ENCODE data around the gene TYSND1.
"Not testable (repeated sequence)": the region's sequence is repeated elsewhere in the genome, so short reads cannot be mapped to it uniquely, and the experiment has no call there.

Gene TYSND1

DNA sequence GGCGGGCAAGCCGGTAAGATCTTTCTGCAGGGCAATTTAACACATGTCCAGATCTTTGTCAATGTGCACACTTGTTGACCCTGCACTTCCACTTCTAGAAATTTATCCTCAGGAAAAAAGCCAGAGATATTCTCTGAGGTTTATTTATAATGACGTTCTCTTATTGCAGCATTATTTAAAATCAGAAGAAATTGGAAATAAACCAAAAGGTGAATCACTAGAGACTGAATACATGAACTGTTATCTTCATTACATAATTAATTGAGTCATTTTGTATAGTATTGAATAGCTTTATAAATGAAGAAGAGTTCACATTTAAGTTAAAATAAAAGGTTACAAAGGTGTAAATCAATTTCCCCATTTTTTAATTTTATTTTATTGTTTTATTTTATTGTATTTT is 40.1 kb upstream of the TYSND1 start:
- no peak for DNase-seq
- no peak overlapping the region for H4K8ac ChIP-seq (ENCODE audit: low read depth, low read length)
- no peak overlapping the region for H3K4me3 ChIP-seq (ENCODE audit: low read depth, low read length)
- no peaks in the 10 kb centered on the region for H3K4me1 ChIP-seq (ENCODE audit: control insufficient read depth in 1 of 2, insufficient read depth in 2 of 2, low read length in 2 of 2)
- H3K36me3 ChIP-seq (ENCODE audit: control insufficient read depth in 1 of 2, insufficient read depth in 2 of 2, low read length in 2 of 2), result no peaks in the 10 kb centered on the region
- H2BK12ac ChIP-seq (ENCODE audit: low read length), result no peak overlapping the region
- no peak overlapping the region for H3K4me2 ChIP-seq (ENCODE audit: low read length)
- H4K91ac ChIP-seq (ENCODE audit: low read depth, low read length), result no peak overlapping the region
- H3K23ac ChIP-seq (ENCODE audit: low read length), result no peak overlapping the region
- H3K14ac ChIP-seq (ENCODE audit: low read length), result no peak overlapping the region
- no peak overlapping the region for H2BK5ac ChIP-seq (ENCODE audit: low read depth, low read length, poor library complexity)
- H3K27ac ChIP-seq (ENCODE audit: low read depth, low read length), result no peak overlapping the region
- WGBS (ENCODE audit: extremely low coverage, insufficient coverage, insufficient read length), result no CpG with 5 or more reads among the region's 3 CpGs
- H3K4ac ChIP-seq (ENCODE audit: low read depth, low read length), result no peak overlapping the region
- no peak overlapping the region for H3K9ac ChIP-seq (ENCODE audit: low read length)
- H2BK120ac ChIP-seq (ENCODE audit: insufficient read depth, low read length, poor library complexity), result no peak overlapping the region
- no peaks in the 10 kb centered on the region for H3K27me3 ChIP-seq (ENCODE audit: insufficient read depth, low read length)
- H3K9me3 ChIP-seq (ENCODE audit: insufficient read depth, low read depth, low read length), result no peaks in the 10 kb centered on the region
- no peaks in the 10 kb centered on the region for H3K79me1 ChIP-seq (ENCODE audit: low read length)
- H3K18ac ChIP-seq (ENCODE audit: low read length), result no peak overlapping the region
- H2AFZ ChIP-seq (ENCODE audit: insufficient read depth, low read length, poor library complexity), result no peak overlapping the region
- no peak overlapping the region for H2AK5ac ChIP-seq (ENCODE audit: low read length)
- no peaks in the 10 kb centered on the region for H3K79me2 ChIP-seq (ENCODE audit: control insufficient read depth, insufficient read depth, low read length, poor library complexity)
- no peak overlapping the region for H4K12ac ChIP-seq (ENCODE audit: low read depth, low read length)

DNA sequence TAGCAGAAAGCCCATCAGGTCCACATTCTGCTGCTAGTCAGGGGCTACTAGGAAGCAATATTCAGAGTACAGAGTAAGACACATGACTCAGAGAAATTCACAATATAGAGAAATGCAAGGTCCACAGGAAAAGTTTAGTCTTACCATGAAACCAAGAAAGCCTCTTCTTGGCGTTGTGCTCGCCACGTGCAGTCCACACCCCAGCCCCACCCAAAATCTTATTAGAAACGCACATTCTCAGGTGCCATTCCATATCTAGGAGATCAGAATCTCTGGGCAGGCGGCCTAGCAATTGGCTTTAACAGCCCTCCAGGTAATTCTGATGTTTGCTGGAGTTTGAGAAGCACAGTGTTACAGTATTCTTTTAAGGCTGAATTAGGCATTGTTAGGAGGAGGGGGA is 39.6 kb upstream of the TYSND1 start:
- Histone ChIP-seq H2BK120ac (ENCODE audit: insufficient read depth, low read length, poor library complexity) (no peak overlapping the region), H2BK5ac (ENCODE audit: low read depth, low read length, poor library complexity) (no peak overlapping the region), H4K91ac (ENCODE audit: low read depth, low read length) (no peak overlapping the region), H3K27ac (ENCODE audit: low read depth, low read length) (no peak overlapping the region), H4K8ac (ENCODE audit: low read depth, low read length) (no peak overlapping the region), H3K18ac (ENCODE audit: low read length) (no peak overlapping the region), H3K4me1 (ENCODE audit: control insufficient read depth in 1 of 2, insufficient read depth in 2 of 2, low read length in 2 of 2) (no peaks in the 10 kb centered on the region), H3K79me2 (ENCODE audit: control insufficient read depth, insufficient read depth, low read length, poor library complexity) (no peaks in the 10 kb centered on the region), H3K79me1 (ENCODE audit: low read length) (no peaks in the 10 kb centered on the region), H2BK12ac (ENCODE audit: low read length) (no peak overlapping the region), H3K4ac (ENCODE audit: low read depth, low read length) (no peak overlapping the region), H3K4me2 (ENCODE audit: low read length) (no peak overlapping the region), H3K4me3 (ENCODE audit: low read depth, low read length) (no peak overlapping the region), H4K12ac (ENCODE audit: low read depth, low read length) (no peak overlapping the region), H3K23ac (ENCODE audit: low read length) (no peak overlapping the region), H3K14ac (ENCODE audit: low read length) (no peak overlapping the region), H3K36me3 (ENCODE audit: control insufficient read depth in 1 of 2, insufficient read depth in 2 of 2, low read length in 2 of 2) (no peaks in the 10 kb centered on the region), H2AFZ (ENCODE audit: insufficient read depth, low read length, poor library complexity) (no peak overlapping the region), H2AK5ac (ENCODE audit: low read length) (no peak overlapping the region), H3K27me3 (ENCODE audit: insufficient read depth, low read length) (no peaks in the 10 kb centered on the region), H3K9ac (ENCODE audit: low read length) (no peak overlapping the region), H3K9me3 (ENCODE audit: insufficient read depth, low read depth, low read length) (no peaks in the 10 kb centered on the region)
- no CpG with 5 or more reads among the region's 5 CpGs for WGBS (ENCODE audit: extremely low coverage, insufficient coverage, insufficient read length)
- DNase-seq, result no peak

DNA sequence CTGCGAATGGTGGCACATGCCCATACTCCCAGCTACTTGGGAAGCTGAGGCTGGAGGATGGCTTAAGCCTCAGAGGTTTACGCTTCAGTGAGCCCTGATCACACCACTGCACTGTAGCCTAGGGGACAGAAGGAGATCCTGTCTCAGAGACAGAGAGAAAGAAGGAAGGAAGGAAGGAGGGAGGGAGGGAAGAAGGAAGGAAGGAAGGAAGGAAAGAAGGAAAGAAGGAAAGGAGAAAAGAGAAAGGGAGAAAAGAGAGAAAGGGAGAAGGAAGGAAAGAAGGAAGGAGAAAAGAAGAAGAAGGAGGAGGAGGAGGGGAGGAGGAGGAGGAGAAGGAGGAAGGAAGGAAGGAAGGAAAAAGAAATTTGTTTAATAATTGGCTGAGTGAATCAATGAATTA is 36.8 kb upstream of the TYSND1 start:
- Histone ChIP-seq H3K23ac (ENCODE audit: low read length) (no peak overlapping the region), H3K9me3 (ENCODE audit: insufficient read depth, low read depth, low read length) (no peaks in the 10 kb centered on the region), H3K36me3 (ENCODE audit: control insufficient read depth in 1 of 2, insufficient read depth in 2 of 2, low read length in 2 of 2) (no peaks in the 10 kb centered on the region), H2AFZ (ENCODE audit: insufficient read depth, low read length, poor library complexity) (no peak overlapping the region), H3K27ac (ENCODE audit: low read depth, low read length) (no peak overlapping the region), H4K91ac (ENCODE audit: low read depth, low read length) (no peak overlapping the region), H2BK5ac (ENCODE audit: low read depth, low read length, poor library complexity) (no peak overlapping the region), H2BK12ac (ENCODE audit: low read length) (no peak overlapping the region), H2AK5ac (ENCODE audit: low read length) (no peak overlapping the region), H3K9ac (ENCODE audit: low read length) (no peak overlapping the region), H3K4me2 (ENCODE audit: low read length) (no peak overlapping the region), H3K14ac (ENCODE audit: low read length) (no peak overlapping the region), H3K4me1 (ENCODE audit: control insufficient read depth in 1 of 2, insufficient read depth in 2 of 2, low read length in 2 of 2) (no peaks in the 10 kb centered on the region), H4K12ac (ENCODE audit: low read depth, low read length) (no peak overlapping the region), H3K4ac (ENCODE audit: low read depth, low read length) (no peak overlapping the region), H3K4me3 (ENCODE audit: low read depth, low read length) (no peak overlapping the region), H3K79me1 (ENCODE audit: low read length) (no peaks in the 10 kb centered on the region), H3K79me2 (ENCODE audit: control insufficient read depth, insufficient read depth, low read length, poor library complexity) (no peaks in the 10 kb centered on the region), H4K8ac (ENCODE audit: low read depth, low read length) (no peak overlapping the region), H2BK120ac (ENCODE audit: insufficient read depth, low read length, poor library complexity) (no peak overlapping the region), H3K18ac (ENCODE audit: low read length) (no peak overlapping the region), H3K27me3 (ENCODE audit: insufficient read depth, low read length) (no peaks in the 10 kb centered on the region)
- no CpG with 5 or more reads among the region's 2 CpGs for WGBS (ENCODE audit: extremely low coverage, insufficient coverage, insufficient read length)
- DNase-seq, result no peak

DNA sequence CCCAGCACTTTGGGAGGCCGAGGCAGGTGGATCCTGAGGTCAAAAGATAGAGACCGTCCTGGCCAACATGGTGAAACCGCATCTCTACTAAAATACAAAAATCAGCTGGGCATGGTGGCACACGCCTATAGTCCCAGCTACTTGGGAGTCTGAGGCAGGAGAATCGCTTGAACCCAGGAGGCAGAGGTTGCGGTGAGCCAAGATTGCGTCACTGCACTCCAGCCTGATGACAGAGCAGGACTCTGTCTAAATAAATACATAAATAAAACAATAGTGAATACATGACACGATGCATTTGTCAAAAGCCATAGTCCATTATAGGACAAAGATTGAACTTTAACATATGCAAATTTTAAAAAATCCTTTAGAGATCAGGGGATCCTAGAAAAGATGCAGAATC is 32.7 kb upstream of the TYSND1 start:
- not testable (repeated sequence) for H3K4ac ChIP-seq (ENCODE audit: low read depth, low read length); DNase-seq; H4K12ac ChIP-seq (ENCODE audit: low read depth, low read length); H2BK5ac ChIP-seq (ENCODE audit: low read depth, low read length, poor library complexity); H3K27ac ChIP-seq (ENCODE audit: low read depth, low read length); H3K36me3 ChIP-seq (ENCODE audit: control insufficient read depth in 1 of 2, insufficient read depth in 2 of 2, low read length in 2 of 2); H3K9me3 ChIP-seq (ENCODE audit: insufficient read depth, low read depth, low read length); H4K91ac ChIP-seq (ENCODE audit: low read depth, low read length); H3K4me1 ChIP-seq (ENCODE audit: control insufficient read depth in 1 of 2, insufficient read depth in 2 of 2, low read length in 2 of 2); H3K18ac ChIP-seq (ENCODE audit: low read length); H3K23ac ChIP-seq (ENCODE audit: low read length); H3K79me2 ChIP-seq (ENCODE audit: control insufficient read depth, insufficient read depth, low read length, poor library complexity); H2AFZ ChIP-seq (ENCODE audit: insufficient read depth, low read length, poor library complexity); H2BK12ac ChIP-seq (ENCODE audit: low read length); H3K4me2 ChIP-seq (ENCODE audit: low read length); H3K79me1 ChIP-seq (ENCODE audit: low read length); H3K4me3 ChIP-seq (ENCODE audit: low read depth, low read length); H2AK5ac ChIP-seq (ENCODE audit: low read length); H2BK120ac ChIP-seq (ENCODE audit: insufficient read depth, low read length, poor library complexity); H3K9ac ChIP-seq (ENCODE audit: low read length); H3K27me3 ChIP-seq (ENCODE audit: insufficient read depth, low read length); H3K14ac ChIP-seq (ENCODE audit: low read length); H4K8ac ChIP-seq (ENCODE audit: low read depth, low read length)
- no CpG with 5 or more reads among the region's 8 CpGs for WGBS (ENCODE audit: extremely low coverage, insufficient coverage, insufficient read length)
